Loucy (cell line): ENCODE data around the gene SLC38A9.

Experiments
- H2AFZ ChIP-seq: fragments of 200-600 bp; sonication (generic); 2 replicates; pipeline ENCODE4 v1.6.0; 2016; ENCODE audit warnings: antibody characterized with exemption, mild to moderate bottlenecking, low read length, moderate library complexity
- H3F3A ChIP-seq: fragments of 200-600 bp; 2 replicates; pipeline ENCODE4 v1.6.0; 2016; ENCODE audit warnings: antibody characterized with exemption, low read depth, mild to moderate bottlenecking
- H3K27me3 ChIP-seq: fragments of 200-600 bp; sonication (generic); 2 replicates; pipeline ENCODE4 v1.6.1; 2014; ENCODE audit warnings: low read length, mild to moderate bottlenecking; ENCODE audit not compliant: insufficient read depth, poor library complexity, severe bottlenecking
- H3K36me3 ChIP-seq: fragments of 200-600 bp; sonication (generic); 2 replicates; pipeline ENCODE4 v1.6.1; 2016; ENCODE audit warnings: low read length; ENCODE audit not compliant: insufficient read depth
- H3K4me1 ChIP-seq: fragments of 200-600 bp; sonication (generic); 2 replicates; pipeline ENCODE4 v1.5.1; 2014; ENCODE audit warnings: low read length, mild to moderate bottlenecking; ENCODE audit not compliant: insufficient read depth, poor library complexity, severe bottlenecking
- H3K4me2 ChIP-seq: fragments of 200-600 bp; sonication (generic); 2 replicates; pipeline ENCODE4 v1.6.0; 2014; ENCODE audit warnings: antibody characterized with exemption, low read length, low read depth, mild to moderate bottlenecking; ENCODE audit not compliant: poor library complexity, severe bottlenecking
- H3K4me3 ChIP-seq: fragments of 200-600 bp; sonication (generic); 2 replicates; pipeline ENCODE4 v1.5.1; 2014; ENCODE audit warnings: low read length, mild to moderate bottlenecking, mixed read lengths; ENCODE audit not compliant: poor library complexity, severe bottlenecking
- H3K79me2 ChIP-seq: fragments of 200-600 bp; sonication (generic); 2 replicates; pipeline ENCODE4 v1.6.1; 2014; ENCODE audit warnings: low read length; ENCODE audit not compliant: insufficient read depth
- H3K9ac ChIP-seq: fragments of 200-600 bp; sonication (generic); 2 replicates; pipeline ENCODE4 v1.6.0; 2014; ENCODE audit warnings: mild to moderate bottlenecking, low read depth, low read length, moderate library complexity; ENCODE audit not compliant: poor library complexity, severe bottlenecking
- H3K9me2 ChIP-seq: fragments of 200-600 bp; sonication (generic); replicated peaks from 2 replicates; pipeline ENCODE4 v1.6.1; 2016; ENCODE audit warnings: low read depth, low read length, mixed read lengths
- H3K9me3 ChIP-seq: fragments of 200-600 bp; sonication (generic); 2 replicates; pipeline ENCODE4 v1.6.1; 2014; ENCODE audit warnings: mild to moderate bottlenecking, antibody characterized with exemption, low read length, low read depth; ENCODE audit not compliant: insufficient read depth
- H4K20me1 ChIP-seq: fragments of 200-600 bp; sonication (generic); 2 replicates; pipeline ENCODE4 v1.6.0; 2014; ENCODE audit warnings: antibody characterized with exemption, low read length, mild to moderate bottlenecking; ENCODE audit not compliant: insufficient read depth, poor library complexity, severe bottlenecking
- CTCF ChIP-seq: fragments of 200-600 bp; sonication (generic); conservative IDR thresholded peaks from 2 replicates; pipeline ENCODE4 v1.5.1; 2014; ENCODE audit warnings: mild to moderate bottlenecking, antibody characterized with exemption, low read length
- EZH2phosphoT487 ChIP-seq: fragments of 200-600 bp; IDR thresholded peaks from 2 replicates; pipeline ENCODE4 v1.6.1; 2018; ENCODE audit warnings: antibody characterized with exemption, mild to moderate bottlenecking, moderate library complexity, borderline replicate concordance

Gene SLC38A9

GRCh38 chr5:55672477-55672911, 39.6 kb downstream of the SLC38A9 start:
- H3K4me2 ChIP-seq = no peak overlapping the region
- no peaks in the 10 kb centered on the region for H3K4me1 ChIP-seq
- H3K4me3 ChIP-seq = no peak overlapping the region
- no peaks in the 10 kb centered on the region for H3K9me2 ChIP-seq
- H2AFZ ChIP-seq = no peak overlapping the region
- H4K20me1 ChIP-seq = no peaks in the 10 kb centered on the region
- no peaks in the 10 kb centered on the region for H3K9me3 ChIP-seq
- TF ChIP-seq EZH2phosphoT487 = no peak
- no peak for TF ChIP-seq CTCF
- H3K36me3 ChIP-seq = no peaks in the 10 kb centered on the region; the same call in 1 of the 2 replicates
- H3K79me2 ChIP-seq = no peaks in the 10 kb centered on the region
- H3F3A ChIP-seq = no peaks in the 10 kb centered on the region
- H3K27me3 ChIP-seq = no peaks in the 10 kb centered on the region
- H3K9ac ChIP-seq = no peak overlapping the region

- Histone ChIP-seq H3K9me3 (no peaks in the 10 kb centered on the region), H2AFZ (no peak overlapping the region), H3K27me3 (no peaks in the 10 kb centered on the region), H3K4me2 (no peak overlapping the region), H3K36me3 (no peaks in the 10 kb centered on the region; the same call in 1 of the 2 replicates), H4K20me1 (no peaks in the 10 kb centered on the region), H3K4me3 (no peak overlapping the region), H3F3A (no peaks in the 10 kb centered on the region), H3K4me1 (no peaks in the 10 kb centered on the region), H3K79me2 (no peaks in the 10 kb centered on the region), H3K9ac (no peak overlapping the region), H3K9me2 (no peaks in the 10 kb centered on the region)
- TF ChIP-seq CTCF (no peak), EZH2phosphoT487 (no peak)
These were observed 40.1 kb downstream of the SLC38A9 start for GRCh38 chr5:55671975-55672374.

DNA sequence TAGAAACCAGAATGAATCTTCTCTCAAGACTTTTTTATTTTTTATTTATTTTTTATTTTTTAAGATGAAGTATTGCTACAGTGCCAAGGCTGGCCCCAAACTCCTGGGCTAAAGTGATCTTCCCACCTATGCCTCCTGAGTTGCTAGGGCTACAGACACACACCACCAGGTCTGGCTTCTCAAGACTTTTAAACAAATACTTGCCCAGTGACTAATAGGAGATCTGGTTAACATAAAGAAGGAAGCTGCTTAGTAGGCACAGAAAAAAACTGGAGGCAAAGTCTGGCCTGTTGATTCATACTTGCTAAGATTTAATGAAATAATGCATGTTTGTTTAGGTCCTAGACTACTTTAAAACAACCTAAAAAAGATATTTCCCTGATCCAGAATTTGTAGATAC, 43.8 kb downstream of the SLC38A9 start:
- H3K4me2 ChIP-seq = no peak overlapping the region

More for the DNA sequence above, 43.8 kb downstream of the SLC38A9 start:
- Histone ChIP-seq H4K20me1 (no peaks in the 10 kb centered on the region), H3K27me3 (no peaks in the 10 kb centered on the region), H3K4me1 (no peaks in the 10 kb centered on the region), H3K9ac (no peak overlapping the region), H3K79me2 (no peaks in the 10 kb centered on the region), H3K9me3 (no peaks in the 10 kb centered on the region), H3K4me3 (no peak overlapping the region), H3K9me2 (no peaks in the 10 kb centered on the region), H3K36me3 (no peaks in the 10 kb centered on the region; the same call in 1 of the 2 replicates), H3F3A (no peaks in the 10 kb centered on the region), H2AFZ (no peak overlapping the region)
- TF ChIP-seq CTCF (no peak), EZH2phosphoT487 (no peak)
